ENCODE results near the gene ACYP2. TPM values are rescaled to one million over a fixed set of nuclear protein-coding genes. Genes with fewer than 3 reads are reported as not detected.

The ACYP2 gene
- total and polyA plus RNA-seq, 2 donors (not counting 1 experiment from before 2014, with no cell fraction given) = 14.0 to 17.2 TPM

GRCh38 chr2:54194761-54195750 is 79.6 kb downstream of the ACYP2 start:
- Histone ChIP-seq H3K9me3 (ENCODE audit: control extremely low read depth in 1 of 3, control insufficient read depth in 2 of 3, insufficient read depth in 1 of 3, low read length in 2 of 3) (no peaks in the 10 kb centered on the region), H3K4me1 (ENCODE audit: control insufficient read depth in 2 of 2, insufficient read depth in 2 of 2, low read length in 2 of 2) (no peaks in the 10 kb centered on the region), H4K20me1 (ENCODE audit: control insufficient read depth, insufficient read depth, low read length, poor library complexity, severe bottlenecking) (no peaks in the 10 kb centered on the region), H3K27ac (ENCODE audit: low read length in 2 of 2) (no peak overlapping the region), H3K36me3 (replicated peaks in 1 of 2; ENCODE audit: control extremely low read depth in 1 of 2, control insufficient read depth in 1 of 2, extremely low read depth in 1 of 2, insufficient read depth in 2 of 2, low read length in 1 of 2) (peaks cover 1 to 2% of the 10 kb centered on the region in 2 experiments), H2AFZ (ENCODE audit: insufficient read depth, low read depth, low read length, poor library complexity, severe bottlenecking) (no peak overlapping the region), H3K9ac (ENCODE audit: low read length) (no peak overlapping the region), H3K27me3 (replicated peaks in 1 of 4; ENCODE audit: control extremely low read depth in 1 of 4, control insufficient read depth in 3 of 4, insufficient read depth in 4 of 4, low read length in 3 of 4) (no peaks in the 10 kb centered on the region), H3K4me3 (ENCODE audit: control extremely low read depth in 1 of 5, extremely low read depth in 1 of 5, insufficient read depth in 1 of 5, low read depth in 2 of 5, low read length in 4 of 5) (no peak overlapping the region), H3K79me2 (ENCODE audit: control insufficient read depth, insufficient read depth, low read length) (no peaks in the 10 kb centered on the region), H3K4me2 (replicated peaks; ENCODE audit: low read depth, low read length, poor library complexity, severe bottlenecking) (no peak overlapping the region)
- intact Hi-C loops (cut with micrococcal nuclease) = no loop called here
- DNase-seq (no peak), ATAC-seq (ENCODE audit: low read depth) (no peak)
- H3K9me3 Mint-ChIP-seq (ENCODE audit: insufficient read depth) = no peaks in the 10 kb centered on the region
- peaks cover 4% of the 10 kb centered on the region for H3K4me1 Mint-ChIP-seq
- TF ChIP-seq EZH2 (IDR thresholded peaks at IDR 0.05; ENCODE audit: borderline replicate concordance, insufficient read depth, low read depth, low read length, poor library complexity, severe bottlenecking) (no peak), CTCF (IDR thresholded peaks at IDR 0.05) (no peak)
- POLR2A ChIA-PET = no interaction called here
- no peaks in the 10 kb centered on the region for H3K27me3 Mint-ChIP-seq
- 100% methylated on average over 2 of the region's 8 CpGs for WGBS (ENCODE audit: insufficient coverage)
- H3K27ac Mint-ChIP-seq = no peak overlapping the region
- CTCF ChIA-PET = interaction anchor here (0.6 to 0.8 kb wide), 2 partner anchors 12 to 307 kb away, joined by 3 read pairs; no protein-coding TSS in a partner anchor
- no peak overlapping the region for H3K4me3 Mint-ChIP-seq

- DNase-seq (no peak), ATAC-seq (ENCODE audit: low read depth) (no peak)
- H3K4me3 Mint-ChIP-seq = no peak overlapping the region
- peaks cover 0 to 6% (median 0%) of the 10 kb centered on the region in 3 donors for H3K9me3 ChIP-seq (ENCODE audit: control extremely low read depth in 1 of 3, control insufficient read depth in 2 of 3, insufficient read depth in 1 of 3, low read length in 2 of 3)
- H3K4me3 ChIP-seq (ENCODE audit: control extremely low read depth in 1 of 5, extremely low read depth in 1 of 5, insufficient read depth in 1 of 5, low read depth in 2 of 5, low read length in 4 of 5) = no peak overlapping the region
- no peaks in the 10 kb centered on the region for H4K20me1 ChIP-seq (ENCODE audit: control insufficient read depth, insufficient read depth, low read length, poor library complexity, severe bottlenecking)
- no peak overlapping the region for H3K27ac Mint-ChIP-seq
- ChIA-PET POLR2A (no interaction called here), CTCF (no interaction called here)
- no peak overlapping the region for H2AFZ ChIP-seq (ENCODE audit: insufficient read depth, low read depth, low read length, poor library complexity, severe bottlenecking)
- H3K27ac ChIP-seq (ENCODE audit: low read length in 2 of 2) = no peak overlapping the region
- H3K4me1 ChIP-seq (ENCODE audit: control insufficient read depth in 2 of 2, insufficient read depth in 2 of 2, low read length in 2 of 2) = no peaks in the 10 kb centered on the region
- WGBS (ENCODE audit: insufficient coverage) = 100% methylated on average over 1 of the region's 5 CpGs
- peaks cover 4% of the 10 kb centered on the region for H3K4me1 Mint-ChIP-seq
- H3K9ac ChIP-seq (ENCODE audit: low read length) = no peak overlapping the region
- no peak overlapping the region for H3K4me2 ChIP-seq (replicated peaks; ENCODE audit: low read depth, low read length, poor library complexity, severe bottlenecking)
- peaks cover 1 to 2% of the 10 kb centered on the region in 2 experiments for H3K36me3 ChIP-seq (replicated peaks in 1 of 2; ENCODE audit: control extremely low read depth in 1 of 2, control insufficient read depth in 1 of 2, extremely low read depth in 1 of 2, insufficient read depth in 2 of 2, low read length in 1 of 2)
- H3K9me3 Mint-ChIP-seq (ENCODE audit: insufficient read depth) = no peaks in the 10 kb centered on the region
- no peaks in the 10 kb centered on the region for H3K27me3 ChIP-seq (replicated peaks in 1 of 4; ENCODE audit: control extremely low read depth in 1 of 4, control insufficient read depth in 3 of 4, insufficient read depth in 4 of 4, low read length in 3 of 4)
- intact Hi-C loops (cut with micrococcal nuclease) = no loop called here
- no peaks in the 10 kb centered on the region for H3K79me2 ChIP-seq (ENCODE audit: control insufficient read depth, insufficient read depth, low read length)
- TF ChIP-seq EZH2 (IDR thresholded peaks at IDR 0.05; ENCODE audit: borderline replicate concordance, insufficient read depth, low read depth, low read length, poor library complexity, severe bottlenecking) (no peak), CTCF (IDR thresholded peaks at IDR 0.05) (no peak)
- no peaks in the 10 kb centered on the region for H3K27me3 Mint-ChIP-seq
Observed at GRCh38 chr2:54196646-54197045, 81.2 kb downstream of the ACYP2 start.
